C4-2B (cell line): Measurements from ENCODE around the gene ZNF93.

Source experiments
- CTCF ChIP-seq: fragments of 450-650 bp; conservative IDR thresholded peaks from 2 replicates; pipeline ENCODE4 v1.5.1; 2017; ENCODE audit warnings: mild to moderate bottlenecking
- ZFX ChIP-seq: fragments of 450-650 bp; IDR thresholded peaks from 2 replicates; pipeline ENCODE4 v1.6.1; 2017

DNA sequence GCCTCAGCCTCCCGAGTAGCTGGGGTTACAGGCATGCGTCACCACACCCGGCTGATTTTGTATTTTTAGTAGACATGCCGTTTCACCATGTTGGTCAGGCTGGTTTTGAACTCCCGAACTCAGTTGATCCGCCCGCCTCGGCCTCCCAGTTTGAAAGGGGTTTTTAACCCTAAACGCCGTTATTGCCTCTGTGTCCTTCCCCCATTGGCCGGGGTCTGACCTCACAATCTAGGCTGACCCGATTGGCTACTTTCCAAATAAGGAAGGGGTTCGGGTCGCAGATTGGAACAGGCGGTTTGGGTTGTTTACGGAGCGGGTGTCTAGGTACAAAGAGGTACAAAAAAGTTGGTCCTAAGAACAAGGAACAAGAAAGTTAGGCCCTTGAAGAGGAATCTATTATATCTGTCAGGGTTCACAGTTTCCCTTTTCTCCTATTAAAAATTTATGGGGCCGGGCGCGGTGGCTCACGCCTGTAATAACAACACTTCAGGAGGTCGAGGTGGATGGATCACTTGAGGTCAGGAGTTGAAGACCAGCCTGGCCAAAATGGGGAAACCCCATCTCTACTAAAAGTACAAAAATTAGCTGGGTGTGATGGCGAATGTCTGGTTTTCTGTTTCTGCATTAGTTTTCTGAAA lies 34.0 kb upstream of the ZNF93 start:
- TF ChIP-seq CTCF (no peak), ZFX (no peak)
